ENCODE measurements around the gene SNX27. TPM values are rescaled to one million over a fixed set of nuclear protein-coding genes. Genes with fewer than 3 reads are reported as not detected.

SNX27 gene
- total and polyA plus RNA-seq, 3 donors from 2014 or later, result 24.7 to 44.4 (median 42.8) TPM

- H3K36me3 ChIP-seq (ENCODE audit: low read depth, missing control alignments), result no peaks in the 10 kb centered on the region
- no peak for DNase-seq
- H3K4me1 ChIP-seq, result no peaks in the 10 kb centered on the region
- no peak overlapping the region for H3K4me3 ChIP-seq
- TF ChIP-seq POLR2A (IDR thresholded peaks at IDR 0.05), result no peak
- TF ChIP-seq, protein P1, sequence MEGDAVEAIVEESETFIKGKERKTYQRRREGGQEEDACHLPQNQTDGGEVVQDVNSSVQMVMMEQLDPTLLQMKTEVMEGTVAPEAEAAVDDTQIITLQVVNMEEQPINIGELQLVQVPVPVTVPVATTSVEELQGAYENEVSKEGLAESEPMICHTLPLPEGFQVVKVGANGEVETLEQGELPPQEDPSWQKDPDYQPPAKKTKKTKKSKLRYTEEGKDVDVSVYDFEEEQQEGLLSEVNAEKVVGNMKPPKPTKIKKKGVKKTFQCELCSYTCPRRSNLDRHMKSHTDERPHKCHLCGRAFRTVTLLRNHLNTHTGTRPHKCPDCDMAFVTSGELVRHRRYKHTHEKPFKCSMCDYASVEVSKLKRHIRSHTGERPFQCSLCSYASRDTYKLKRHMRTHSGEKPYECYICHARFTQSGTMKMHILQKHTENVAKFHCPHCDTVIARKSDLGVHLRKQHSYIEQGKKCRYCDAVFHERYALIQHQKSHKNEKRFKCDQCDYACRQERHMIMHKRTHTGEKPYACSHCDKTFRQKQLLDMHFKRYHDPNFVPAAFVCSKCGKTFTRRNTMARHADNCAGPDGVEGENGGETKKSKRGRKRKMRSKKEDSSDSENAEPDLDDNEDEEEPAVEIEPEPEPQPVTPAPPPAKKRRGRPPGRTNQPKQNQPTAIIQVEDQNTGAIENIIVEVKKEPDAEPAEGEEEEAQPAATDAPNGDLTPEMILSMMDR (IDR thresholded peaks at IDR 0.05), result no peak
- intact Hi-C loops (cut with DNase I; ENCODE audit: low total_unique reads), result loop anchor here (10.0 kb wide), 1 partner anchor 202 kb away; no protein-coding TSS in a partner anchor
- H3K27me3 ChIP-seq, result no peaks in the 10 kb centered on the region
- no peak overlapping the region for H3K27ac ChIP-seq
- H3K9me3 ChIP-seq, result no peaks in the 10 kb centered on the region
- 82 to 93% methylated on average over 2 of the region's 2 CpGs for WGBS, 2 donors
Observed at GRCh38 chr1:151737026-151737425, 125.2 kb downstream of the SNX27 start.

GRCh38 chr1:151737479-151737878 lies 125.6 kb downstream of the SNX27 start:
- DNase-seq, result no peak
- no peaks in the 10 kb centered on the region for H3K9me3 ChIP-seq
- intact Hi-C loops (cut with DNase I; ENCODE audit: low total_unique reads), result loop anchor here (10.0 kb wide), 1 partner anchor 203 kb away; no protein-coding TSS in a partner anchor
- no peaks in the 10 kb centered on the region for H3K36me3 ChIP-seq (ENCODE audit: low read depth, missing control alignments)
- H3K4me1 ChIP-seq, result no peaks in the 10 kb centered on the region
- no peak overlapping the region for H3K27ac ChIP-seq
- H3K27me3 ChIP-seq, result no peaks in the 10 kb centered on the region
- no peak overlapping the region for H3K4me3 ChIP-seq
- no peak for TF ChIP-seq POLR2A (IDR thresholded peaks at IDR 0.05)
- TF ChIP-seq, protein P1 (IDR thresholded peaks at IDR 0.05), result no peak

- intact Hi-C loops (cut with DNase I; ENCODE audit: low total_unique reads), result loop anchor here (10.0 kb wide), 1 partner anchor 205 kb away; no protein-coding TSS in a partner anchor
- Histone ChIP-seq H3K27me3 (no peaks in the 10 kb centered on the region), H3K4me3 (no peak overlapping the region), H3K9me3 (no peaks in the 10 kb centered on the region), H3K27ac (no peak overlapping the region), H3K36me3 (ENCODE audit: low read depth, missing control alignments) (no peaks in the 10 kb centered on the region), H3K4me1 (no peaks in the 10 kb centered on the region)
- TF ChIP-seq, protein P1 (IDR thresholded peaks at IDR 0.05), result no peak
- no peak for TF ChIP-seq POLR2A (IDR thresholded peaks at IDR 0.05)
- DNase-seq, result no peak
- 74 to 81% methylated on average over 3 of the region's 3 CpGs for WGBS, 2 donors
Observed at GRCh38 chr1:151739590-151740355, 127.9 kb downstream of the SNX27 start.

GRCh38 chr1:151741516-151741915 lies 129.7 kb downstream of the SNX27 start:
- TF ChIP-seq POLR2A (IDR thresholded peaks at IDR 0.05), result no peak
- TF ChIP-seq, protein P1 (IDR thresholded peaks at IDR 0.05), result no peak
- no peak for DNase-seq
- Histone ChIP-seq H3K27me3 (no peaks in the 10 kb centered on the region), H3K9me3 (no peaks in the 10 kb centered on the region), H3K36me3 (ENCODE audit: low read depth, missing control alignments) (no peaks in the 10 kb centered on the region), H3K27ac (no peak overlapping the region), H3K4me1 (no peaks in the 10 kb centered on the region), H3K4me3 (no peak overlapping the region)
- 91 to 93% methylated on average over 4 of the region's 4 CpGs for WGBS, 2 donors
- intact Hi-C loops (cut with DNase I; ENCODE audit: low total_unique reads), result no loop called here

Small RNA genes within 50 kb of the gene (small RNA-seq; reads per million reads assigned to genes)
- gene RNU6-1062P, result 0 to 0.09 reads per million in 2 donors
- gene RNU6-662P, result 0 reads per million in 2 donors

Other genes with a start within 250 kb of the SNX27 start
- 10 to 100 TPM; 13.0 to 15.1 TPM for gene SELENBP1, start 239.3 kb upstream of the SNX27 start, total RNA-seq
- gene SELENBP1, start 239.3 kb upstream of the SNX27 start, polyA plus RNA-seq (ENCODE audit: insufficient read depth, low read depth, low replicate concordance), result 31.8 TPM
- 100 to 1,000 TPM; 155 to 186 TPM for gene PSMB4, start 212.5 kb upstream of the SNX27 start, total RNA-seq
- gene PSMB4, start 212.5 kb upstream of the SNX27 start, polyA plus RNA-seq (ENCODE audit: insufficient read depth, low read depth, low replicate concordance), result 179 TPM
- 100 to 1,000 TPM; 131 to 137 TPM for gene POGZ, start 152.6 kb upstream of the SNX27 start, total RNA-seq
- gene POGZ, start 152.6 kb upstream of the SNX27 start, polyA plus RNA-seq (ENCODE audit: insufficient read depth, low read depth, low replicate concordance), result 84.3 TPM
- gene CGN, start 100.7 kb upstream of the SNX27 start, total RNA-seq, result 10 to 100 TPM; 25.7 to 31.6 TPM
- gene CGN, start 100.7 kb upstream of the SNX27 start, polyA plus RNA-seq (ENCODE audit: insufficient read depth, low read depth, low replicate concordance), result 25.9 TPM
- gene TUFT1, start 71.7 kb upstream of the SNX27 start, total RNA-seq, result 10 to 100 TPM; 16.5 to 19.3 TPM
- 9.7 TPM for gene TUFT1, start 71.7 kb upstream of the SNX27 start, polyA plus RNA-seq (ENCODE audit: insufficient read depth, low read depth, low replicate concordance)
- 1 to 10 TPM; 3.2 to 4.6 TPM for gene CELF3, start 104.8 kb downstream of the SNX27 start, total RNA-seq
- gene CELF3, start 104.8 kb downstream of the SNX27 start, polyA plus RNA-seq (ENCODE audit: insufficient read depth, low read depth, low replicate concordance), result 2.6 TPM
- 10 to 100 TPM in 1 of 2 donors, 1 to 10 TPM in 1; 6.4 to 30.2 TPM for gene RIIAD1, start 109.5 kb downstream of the SNX27 start, total RNA-seq
- gene RIIAD1, start 109.5 kb downstream of the SNX27 start, polyA plus RNA-seq (ENCODE audit: insufficient read depth, low read depth, low replicate concordance), result 20.5 TPM
- gene MRPL9, start 151.4 kb downstream of the SNX27 start, total RNA-seq, result 10 to 100 TPM; 53.5 to 70.6 TPM
- 75.0 TPM for gene MRPL9, start 151.4 kb downstream of the SNX27 start, polyA plus RNA-seq (ENCODE audit: insufficient read depth, low read depth, low replicate concordance)
- gene TDRKH, start 178.4 kb downstream of the SNX27 start, total RNA-seq, result 10 to 100 TPM; 26.3 to 31.5 TPM
- gene TDRKH, start 178.4 kb downstream of the SNX27 start, polyA plus RNA-seq (ENCODE audit: insufficient read depth, low read depth, low replicate concordance), result 50.9 TPM
- gene LINGO4, start 193.4 kb downstream of the SNX27 start, total RNA-seq, result 1 to 10 TPM; 3.1 to 3.5 TPM
- gene LINGO4, start 193.4 kb downstream of the SNX27 start, polyA plus RNA-seq (ENCODE audit: insufficient read depth, low read depth, low replicate concordance), result 1.4 TPM
- gene RORC, start 219.8 kb downstream of the SNX27 start, total RNA-seq, result 10 to 100 TPM; 55.4 to 70.4 TPM
- 30.9 TPM for gene RORC, start 219.8 kb downstream of the SNX27 start, polyA plus RNA-seq (ENCODE audit: insufficient read depth, low read depth, low replicate concordance)
- gene C2CD4D, start 227.8 kb downstream of the SNX27 start, total RNA-seq, result 1 to 10 TPM; 1.4 to 2.0 TPM
- gene C2CD4D, start 227.8 kb downstream of the SNX27 start, polyA plus RNA-seq (ENCODE audit: insufficient read depth, low read depth, low replicate concordance), result 0.29 TPM
- gene THEM5, start 241.7 kb downstream of the SNX27 start, total RNA-seq, result not detected
- 0.57 TPM for gene THEM5, start 241.7 kb downstream of the SNX27 start, polyA plus RNA-seq (ENCODE audit: insufficient read depth, low read depth, low replicate concordance)

All from testis (tissue), 3 donors.